ENCODE data around the gene GARIN3. TPM values are rescaled to one million over a fixed set of nuclear protein-coding genes. Genes with fewer than 3 reads are reported as not detected.

GARIN3 gene
- total RNA-seq, 1 experiment from 2014 or later = not detected

DNA sequence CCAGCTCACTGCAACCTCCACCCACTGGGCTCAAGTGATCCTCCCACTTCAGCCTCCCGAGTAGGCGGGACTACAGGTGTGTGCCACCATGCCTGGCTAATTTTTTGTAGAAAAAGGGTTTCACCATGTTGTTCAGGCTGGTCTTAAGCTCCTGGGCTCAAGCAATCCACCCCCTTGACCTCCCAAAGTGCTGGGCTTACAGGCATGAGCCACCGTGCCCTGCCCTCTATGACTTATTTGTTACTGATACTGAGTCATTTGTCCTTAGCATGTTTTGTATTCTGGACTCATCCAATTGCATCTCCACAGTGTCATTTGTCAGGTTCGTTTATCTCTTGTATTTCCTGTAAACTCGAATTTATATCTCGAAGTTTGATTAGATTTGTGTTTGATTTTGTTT is 11.9 kb upstream of the GARIN3 start:
- Histone ChIP-seq H2AK5ac (ENCODE audit: insufficient read length, low read length) (no peak overlapping the region), H3K23me2 (ENCODE audit: insufficient read length, low read depth, low read length, poor library complexity, severe bottlenecking) (no peaks in the 10 kb centered on the region), H3K27ac (ENCODE audit: insufficient read length, low read depth, low read length) (no peak overlapping the region), H3T11ph (ENCODE audit: low read length) (no peak overlapping the region), H3K79me2 (ENCODE audit: insufficient read depth, low read length) (no peaks in the 10 kb centered on the region), H4K5ac (ENCODE audit: insufficient read length, low read depth, low read length) (no peak overlapping the region), H3K27me3 (ENCODE audit: insufficient read depth, low read length) (no peaks in the 10 kb centered on the region), H3K14ac (ENCODE audit: insufficient read depth, low read length) (no peak overlapping the region), H3K9ac (ENCODE audit: extremely low read depth, insufficient read length, low read length) (no peak overlapping the region), H2BK12ac (ENCODE audit: insufficient read length, low read depth, low read length) (no peak overlapping the region), H4K91ac (ENCODE audit: insufficient read length, low read depth, low read length) (no peak overlapping the region), H4K8ac (replicated peaks; ENCODE audit: insufficient read length, low read depth, low read length) (no peak overlapping the region), H2BK15ac (ENCODE audit: low read depth, low read length) (no peak overlapping the region), H3K56ac (ENCODE audit: insufficient read length, low read depth, low read length) (no peak overlapping the region), H2BK120ac (ENCODE audit: low read depth, low read length, poor library complexity, severe bottlenecking) (no peak overlapping the region), H2BK20ac (ENCODE audit: low read depth, low read length, poor library complexity, severe bottlenecking) (no peak overlapping the region), H3K4me2 (ENCODE audit: insufficient read depth, insufficient read length, low read length) (no peak overlapping the region), H3K79me1 (ENCODE audit: insufficient read depth, low read depth, low read length, poor library complexity, severe bottlenecking) (no peaks in the 10 kb centered on the region), H3K18ac (ENCODE audit: insufficient read length, low read depth, low read length) (no peak overlapping the region), H3K23ac (ENCODE audit: insufficient read length, low read depth, low read length) (no peak overlapping the region), H2AFZ (ENCODE audit: low read length) (no peak overlapping the region), H2BK5ac (ENCODE audit: insufficient read length, low read length) (no peak overlapping the region), H4K20me1 (ENCODE audit: control insufficient read depth, insufficient read depth, insufficient read length) (no peaks in the 10 kb centered on the region), H3K4ac (ENCODE audit: low read depth, low read length) (no peak overlapping the region), H3K4me1 (ENCODE audit: insufficient read depth, low read length) (no peaks in the 10 kb centered on the region), H3K9me3 (ENCODE audit: control insufficient read depth, low read depth, low read length) (no peaks in the 10 kb centered on the region)
- Mint-ChIP-seq H3K4me3 (no peak overlapping the region), H3K9me3 (no peaks in the 10 kb centered on the region), H3K27ac (no peak overlapping the region), H3K27me3 (ENCODE audit: low read depth) (peaks cover 46% of the 10 kb centered on the region), H3K36me3 (ENCODE audit: insufficient read depth in 1 of 3, low read depth in 3 of 3) (no peaks in the 10 kb centered on the region), H3K4me1 (0 out of 4 replicates have a peak, but pooled peaks cover under 1% of the 10 kb centered on the region in 2 experiments)
- no CpG with 5 or more reads among the region's 6 CpGs for WGBS (ENCODE audit: extremely low coverage, insufficient read length, low lambda C conversion rate)
- DNase-seq = no peak
- TF ChIP-seq, protein P1, sequence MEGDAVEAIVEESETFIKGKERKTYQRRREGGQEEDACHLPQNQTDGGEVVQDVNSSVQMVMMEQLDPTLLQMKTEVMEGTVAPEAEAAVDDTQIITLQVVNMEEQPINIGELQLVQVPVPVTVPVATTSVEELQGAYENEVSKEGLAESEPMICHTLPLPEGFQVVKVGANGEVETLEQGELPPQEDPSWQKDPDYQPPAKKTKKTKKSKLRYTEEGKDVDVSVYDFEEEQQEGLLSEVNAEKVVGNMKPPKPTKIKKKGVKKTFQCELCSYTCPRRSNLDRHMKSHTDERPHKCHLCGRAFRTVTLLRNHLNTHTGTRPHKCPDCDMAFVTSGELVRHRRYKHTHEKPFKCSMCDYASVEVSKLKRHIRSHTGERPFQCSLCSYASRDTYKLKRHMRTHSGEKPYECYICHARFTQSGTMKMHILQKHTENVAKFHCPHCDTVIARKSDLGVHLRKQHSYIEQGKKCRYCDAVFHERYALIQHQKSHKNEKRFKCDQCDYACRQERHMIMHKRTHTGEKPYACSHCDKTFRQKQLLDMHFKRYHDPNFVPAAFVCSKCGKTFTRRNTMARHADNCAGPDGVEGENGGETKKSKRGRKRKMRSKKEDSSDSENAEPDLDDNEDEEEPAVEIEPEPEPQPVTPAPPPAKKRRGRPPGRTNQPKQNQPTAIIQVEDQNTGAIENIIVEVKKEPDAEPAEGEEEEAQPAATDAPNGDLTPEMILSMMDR (conservative IDR thresholded peaks at IDR 0.05) = no peak

Data from H9 (cell line).